Measurements from ENCODE around the gene PRLR.

DNA sequence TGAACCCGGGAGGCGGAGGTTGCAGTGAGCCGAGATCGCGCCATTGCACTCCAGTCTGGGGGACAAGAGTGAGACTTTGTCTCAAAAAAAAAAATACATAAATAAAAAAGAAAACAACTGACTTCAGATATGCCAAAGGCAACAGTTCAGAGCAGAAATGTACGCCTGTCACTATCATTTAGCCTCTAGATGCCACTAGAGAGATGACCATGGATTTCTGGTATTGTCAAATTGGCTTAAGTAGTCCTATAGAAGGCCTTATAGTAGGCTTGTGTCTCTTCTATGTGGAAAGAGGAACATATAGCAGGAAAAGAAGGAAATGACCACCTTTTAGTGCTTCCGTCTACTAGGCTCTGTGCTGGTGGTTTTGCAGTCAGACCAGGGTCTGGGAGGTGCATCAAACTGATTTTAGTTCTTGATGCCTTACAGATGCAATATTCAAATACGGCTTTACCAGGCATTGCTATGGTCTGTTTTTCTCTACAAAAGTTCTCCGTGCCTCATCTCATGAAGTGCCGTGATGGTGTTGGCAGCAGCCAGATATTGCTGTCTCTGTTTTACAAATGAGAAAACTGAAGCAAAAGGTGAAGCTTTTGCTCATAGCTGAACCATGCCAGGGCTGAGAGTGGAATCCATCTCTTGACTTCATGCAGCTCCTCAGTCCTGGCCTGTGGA is 199.7 kb downstream of the PRLR start:
- no peak for TF ChIP-seq EZH2 (IDR thresholded peaks at IDR 0.05; ENCODE audit: borderline replicate concordance, low read length)
- TF ChIP-seq, protein P1, sequence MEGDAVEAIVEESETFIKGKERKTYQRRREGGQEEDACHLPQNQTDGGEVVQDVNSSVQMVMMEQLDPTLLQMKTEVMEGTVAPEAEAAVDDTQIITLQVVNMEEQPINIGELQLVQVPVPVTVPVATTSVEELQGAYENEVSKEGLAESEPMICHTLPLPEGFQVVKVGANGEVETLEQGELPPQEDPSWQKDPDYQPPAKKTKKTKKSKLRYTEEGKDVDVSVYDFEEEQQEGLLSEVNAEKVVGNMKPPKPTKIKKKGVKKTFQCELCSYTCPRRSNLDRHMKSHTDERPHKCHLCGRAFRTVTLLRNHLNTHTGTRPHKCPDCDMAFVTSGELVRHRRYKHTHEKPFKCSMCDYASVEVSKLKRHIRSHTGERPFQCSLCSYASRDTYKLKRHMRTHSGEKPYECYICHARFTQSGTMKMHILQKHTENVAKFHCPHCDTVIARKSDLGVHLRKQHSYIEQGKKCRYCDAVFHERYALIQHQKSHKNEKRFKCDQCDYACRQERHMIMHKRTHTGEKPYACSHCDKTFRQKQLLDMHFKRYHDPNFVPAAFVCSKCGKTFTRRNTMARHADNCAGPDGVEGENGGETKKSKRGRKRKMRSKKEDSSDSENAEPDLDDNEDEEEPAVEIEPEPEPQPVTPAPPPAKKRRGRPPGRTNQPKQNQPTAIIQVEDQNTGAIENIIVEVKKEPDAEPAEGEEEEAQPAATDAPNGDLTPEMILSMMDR (conservative IDR thresholded peaks at IDR 0.05 in 1 of 2, IDR thresholded peaks at IDR 0.05 in 1 of 2; ENCODE audit: extremely low read depth in 1 of 2, insufficient read depth in 1 of 2, low read depth in 1 of 2, low read length in 2 of 2), result no peak

Measured in mammary epithelial cell (primary cell).